Forelimb muscle (tissue), 1 donor: Measurements from ENCODE around the gene MTIF3. TPM values are rescaled to one million over a fixed set of nuclear protein-coding genes. Genes with fewer than 3 reads are reported as not detected.

Source experiments
- DNase-seq: peaks from one replicate; pipeline ENCODE4 v3.0.0-alpha.2; 2013; ENCODE audit warnings: low read depth
- polyA plus RNA-seq: library from polyadenylated mRNA; unstranded; fragments of 120-200 nt; gene quantifications from one replicate; pipeline ENCODE4 v1.2.1, GENCODE V29; 2013; ENCODE audit not compliant: insufficient read length

MTIF3 gene
- polyA plus RNA-seq, 1 donor, result 62.9 TPM

GRCh38 chr13:27455331-27455855 lies 5.0 kb upstream of the MTIF3 start:
- no peak for DNase-seq

GRCh38 chr13:27450921-27451471 lies 632 bp upstream of the MTIF3 start:
- no peak for DNase-seq

- DNase-seq, result no peak
These were observed 1.2 kb downstream of the MTIF3 start for GRCh38 chr13:27449081-27449603.

GRCh38 chr13:27448308-27448707 lies 2.1 kb downstream of the MTIF3 start:
- no peak for DNase-seq

GRCh38 chr13:27446986-27447583 lies 3.3 kb downstream of the MTIF3 start:
- DNase-seq, result no peak

GRCh38 chr13:27442797-27443196 lies 7.6 kb downstream of the MTIF3 start:
- DNase-seq, result no peak

- DNase-seq, result no peak
These were observed 8.2 kb downstream of the MTIF3 start for GRCh38 chr13:27442071-27442647.

GRCh38 chr13:27440408-27440807 lies 10.0 kb downstream of the MTIF3 start:
- DNase-seq, result no peak

- DNase-seq, result no peak
These were observed 13.2 kb downstream of the MTIF3 start for GRCh38 chr13:27437126-27437525.

GRCh38 chr13:27432611-27433210 lies 17.7 kb downstream of the MTIF3 start:
- DNase-seq, result no peak

GRCh38 chr13:27432180-27432579 lies 18.2 kb downstream of the MTIF3 start:
- no peak for DNase-seq

- DNase-seq, result no peak
These were observed 22.2 kb downstream of the MTIF3 start for GRCh38 chr13:27428160-27428559.

GRCh38 chr13:27427641-27428040 lies 22.7 kb downstream of the MTIF3 start:
- DNase-seq, result no peak

- DNase-seq, result no peak
These were observed 24.3 kb downstream of the MTIF3 start for GRCh38 chr13:27425918-27426630.

GRCh38 chr13:27425158-27425917 lies 25.0 kb downstream of the MTIF3 start:
- no peak for DNase-seq

- DNase-seq, result peak; percentile 77
These were observed 25.9 kb downstream of the MTIF3 start, which contains the start of gene GTF3A for GRCh38 chr13:27424246-27425157. TSS of gene GTF3A (plus strand) at chr13:27424619.

GRCh38 chr13:27423333-27423732 lies 27.0 kb downstream of the MTIF3 start:
- no peak for DNase-seq

GRCh38 chr13:27421101-27421871 lies 29.1 kb downstream of the MTIF3 start:
- no peak for DNase-seq

- DNase-seq, result no peak
These were observed 31.0 kb downstream of the MTIF3 start for GRCh38 chr13:27419328-27419727.
